Measurements from ENCODE around the gene HOMER2. TPM values are rescaled to one million over a fixed set of nuclear protein-coding genes. Genes with fewer than 3 reads are reported as not detected.
A peak's percentile ranks its signal among the peaks of the same experiment; 100 is the strongest.

The HOMER2 gene
- total and polyA plus RNA-seq, 2 of the 13 experiments (the other 11 are each of a cell fraction or from before 2014, with no cell fraction given): 12.9 to 14.1 TPM

DNA sequence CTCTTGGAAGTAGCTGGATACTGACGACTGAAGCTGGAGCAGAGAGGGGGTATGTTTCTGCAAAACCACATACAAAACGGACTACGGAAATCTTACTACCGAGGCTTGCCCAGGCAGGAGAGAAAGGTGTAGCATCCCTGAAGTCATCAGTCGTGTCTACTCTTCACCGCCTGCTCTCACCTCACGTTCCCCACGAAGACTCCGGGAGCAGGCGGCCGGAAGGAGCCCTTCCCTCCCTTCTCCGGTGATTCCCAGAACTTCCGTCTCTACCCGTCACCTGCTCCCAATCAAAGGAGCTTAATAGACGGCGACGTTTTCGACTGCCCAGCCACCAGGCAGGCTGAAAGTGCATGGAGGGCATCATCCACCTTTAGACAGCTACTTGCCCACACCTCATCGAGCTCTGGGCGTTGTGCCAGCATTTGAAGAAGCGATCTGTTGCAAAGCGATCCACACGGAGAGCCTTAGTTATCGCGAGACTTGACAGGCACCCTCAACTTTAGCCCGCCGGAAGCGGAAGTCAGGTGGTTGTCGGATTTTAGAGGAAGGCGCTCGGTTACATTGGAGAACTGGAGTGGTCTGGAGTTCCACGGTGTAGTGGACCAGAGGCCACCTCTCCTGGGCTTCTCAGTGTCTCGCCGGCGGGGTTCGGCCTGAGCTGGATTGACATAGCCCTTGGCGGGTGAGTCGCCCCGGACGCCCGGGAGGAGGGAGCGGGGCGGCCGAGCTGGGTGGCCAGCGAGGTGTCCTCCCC lies 33.3 kb upstream of the HOMER2 start, which contains the start of gene RAMAC (continued):
- TF ChIP-seq NR2F1 (CRISPR knock-in tag; IDR thresholded peaks at IDR 0.05) (no peak), HOXA7 (CRISPR knock-in tag; IDR thresholded peaks at IDR 0.05) (0 out of 2 replicates have a peak, but pooled peaks have one; percentile 68), ZMAT3 (CRISPR knock-in tag; conservative IDR thresholded peaks at IDR 0.05) (peak; percentile 84), MYC (CRISPR knock-in tag; IDR thresholded peaks at IDR 0.05; ENCODE audit: borderline replicate concordance) (peak; percentile 56; the same call in 1 of the 2 replicates), ZNF382 (CRISPR knock-in tag; IDR thresholded peaks at IDR 0.05; ENCODE audit: borderline replicate concordance) (no peak), REPIN1 (CRISPR knock-in tag; IDR thresholded peaks at IDR 0.05; ENCODE audit: borderline replicate concordance, low read depth) (peak; percentile 72; the same call in 1 of the 2 replicates), ZNF574 (CRISPR knock-in tag; IDR thresholded peaks at IDR 0.05) (peak; percentile 87), MATR3 (CRISPR knock-in tag; IDR thresholded peaks at IDR 0.05) (no peak), THAP7 (CRISPR knock-in tag; IDR thresholded peaks at IDR 0.05) (no peak; the same call in 1 of the 2 replicates), EHMT2 (IDR thresholded peaks at IDR 0.05; ENCODE audit: borderline replicate concordance, low read depth, low read length) (peak; percentile 93), ZNF17 (CRISPR knock-in tag; IDR thresholded peaks at IDR 0.05) (no peak), SMARCE1 (IDR thresholded peaks at IDR 0.05; ENCODE audit: borderline replicate concordance) (no peak), EED (CRISPR knock-in tag; IDR thresholded peaks at IDR 0.05) (0 out of 2 replicates have a peak, but pooled peaks have one; percentile 54), ZNF225 (CRISPR knock-in tag; IDR thresholded peaks at IDR 0.05) (0 out of 2 replicates have a peak, but pooled peaks have one; percentile 49), MAF1 (CRISPR knock-in tag; IDR thresholded peaks at IDR 0.05; ENCODE audit: borderline replicate concordance) (no peak), SKI (IDR thresholded peaks at IDR 0.05; ENCODE audit: partially characterized antibody) (no peak), YEATS4 (CRISPR knock-in tag; IDR thresholded peaks at IDR 0.05; ENCODE audit: borderline replicate concordance) (peak; percentile 82), CBX1 (IDR thresholded peaks at IDR 0.05; ENCODE audit: low read depth) (no peak), ATM (IDR thresholded peaks at IDR 0.05; ENCODE audit: borderline replicate concordance) (no peak)
- TF ChIP-seq, protein P1, sequence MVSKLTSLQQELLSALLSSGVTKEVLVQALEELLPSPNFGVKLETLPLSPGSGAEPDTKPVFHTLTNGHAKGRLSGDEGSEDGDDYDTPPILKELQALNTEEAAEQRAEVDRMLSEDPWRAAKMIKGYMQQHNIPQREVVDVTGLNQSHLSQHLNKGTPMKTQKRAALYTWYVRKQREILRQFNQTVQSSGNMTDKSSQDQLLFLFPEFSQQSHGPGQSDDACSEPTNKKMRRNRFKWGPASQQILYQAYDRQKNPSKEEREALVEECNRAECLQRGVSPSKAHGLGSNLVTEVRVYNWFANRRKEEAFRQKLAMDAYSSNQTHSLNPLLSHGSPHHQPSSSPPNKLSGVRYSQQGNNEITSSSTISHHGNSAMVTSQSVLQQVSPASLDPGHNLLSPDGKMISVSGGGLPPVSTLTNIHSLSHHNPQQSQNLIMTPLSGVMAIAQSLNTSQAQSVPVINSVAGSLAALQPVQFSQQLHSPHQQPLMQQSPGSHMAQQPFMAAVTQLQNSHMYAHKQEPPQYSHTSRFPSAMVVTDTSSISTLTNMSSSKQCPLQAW (CRISPR knock-in tag; IDR thresholded peaks at IDR 0.05): peak; percentile 74
- TF ChIP-seq, protein P2, sequence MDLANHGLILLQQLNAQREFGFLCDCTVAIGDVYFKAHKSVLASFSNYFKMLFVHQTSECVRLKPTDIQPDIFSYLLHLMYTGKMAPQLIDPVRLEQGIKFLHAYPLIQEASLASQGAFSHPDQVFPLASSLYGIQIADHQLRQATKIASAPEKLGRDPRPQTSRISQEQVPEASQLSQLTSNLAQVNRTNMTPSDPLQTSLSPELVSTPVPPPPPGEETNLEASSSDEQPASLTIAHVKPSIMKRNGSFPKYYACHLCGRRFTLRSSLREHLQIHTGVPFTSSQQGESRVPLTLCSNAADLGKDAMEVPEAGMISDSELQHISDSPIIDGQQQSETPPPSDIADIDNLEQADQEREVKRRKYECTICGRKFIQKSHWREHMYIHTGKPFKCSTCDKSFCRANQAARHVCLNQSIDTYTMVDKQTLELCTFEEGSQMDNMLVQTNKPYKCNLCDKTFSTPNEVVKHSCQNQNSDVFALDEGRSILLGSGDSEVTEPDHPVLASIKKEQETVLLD (CRISPR knock-in tag; IDR thresholded peaks at IDR 0.05; ENCODE audit: low read depth): peak; percentile 70; the same call in 1 of the 2 replicates
